Neural cell (in vitro differentiated cells): ENCODE results near the gene CLEC16A.

Source experiments
- CTCF ChIP-seq: fragments of 450-650 bp; IDR thresholded peaks from 2 replicates; pipeline ENCODE4 v1.5.1; 2014; ENCODE audit warnings: antibody characterized with exemption, mild to moderate bottlenecking, moderate library complexity; ENCODE audit not compliant: poor library complexity, severe bottlenecking
- EP300 ChIP-seq: fragments of 450-650 bp; conservative IDR thresholded peaks from 2 replicates; pipeline ENCODE4 v1.6.1; 2014; ENCODE audit warnings: antibody characterized with exemption, mild to moderate bottlenecking, moderate library complexity; ENCODE audit not compliant: poor library complexity, severe bottlenecking
- EZH2 ChIP-seq: fragments of 200-600, 300-800 bp; shearing (Covaris generic), sonication (generic); IDR thresholded peaks from 2 replicates; pipeline ENCODE4 v1.6.1; 2014; ENCODE audit warnings: antibody characterized with exemption, low read length, borderline replicate concordance, mild to moderate bottlenecking; ENCODE audit not compliant: insufficient read depth, poor library complexity, severe bottlenecking
- MXI1 ChIP-seq: fragments of 450-650 bp; conservative IDR thresholded peaks from 2 replicates; pipeline ENCODE4 v1.6.1; 2014; ENCODE audit warnings: antibody characterized with exemption, mild to moderate bottlenecking; ENCODE audit not compliant: poor library complexity, severe bottlenecking
- POLR2AphosphoS5 ChIP-seq: IDR thresholded peaks from 2 replicates; pipeline ENCODE4 v1.6.1; 2012
- RAD21 ChIP-seq: fragments of 450-650 bp; conservative IDR thresholded peaks from 2 replicates; pipeline ENCODE4 v1.6.1; 2014; ENCODE audit warnings: antibody characterized with exemption, mild to moderate bottlenecking, moderate library complexity
- REST ChIP-seq: IDR thresholded peaks from 2 replicates; pipeline ENCODE4 v1.6.1; 2012; ENCODE audit warnings: borderline replicate concordance
- SMC3 ChIP-seq: fragments of 450-650 bp; conservative IDR thresholded peaks from 2 replicates; pipeline ENCODE4 v1.6.1; 2014; ENCODE audit warnings: antibody characterized with exemption, mild to moderate bottlenecking, moderate library complexity; ENCODE audit not compliant: poor library complexity
- TAF1 ChIP-seq: IDR thresholded peaks from 2 replicates; pipeline ENCODE4 v1.6.1; 2012; ENCODE audit warnings: low read depth

GRCh38 chr16:11087691-11088073 lies 143.3 kb downstream of the CLEC16A start:
- TF ChIP-seq EZH2 (no peak), CTCF (no peak), RAD21 (no peak), EP300 (no peak), SMC3 (no peak), POLR2AphosphoS5 (no peak), MXI1 (no peak), TAF1 (no peak), REST (no peak)
